A549 treated with AZD2906 at 1 μM for 4 hours (cell line): ENCODE measurements around the gene ZNF326. TPM values are rescaled to one million over a fixed set of nuclear protein-coding genes. Genes with fewer than 3 reads are reported as not detected.

Source experiments
- total RNA-seq: library from RNA; stranded (reverse); fragments of 200-300 nt; extraction: Qiagen RNA extraction; gene quantifications from 5 replicates; pipeline ENCODE4 v1.2.3, GENCODE V29; 2022

The ZNF326 gene, protein sequence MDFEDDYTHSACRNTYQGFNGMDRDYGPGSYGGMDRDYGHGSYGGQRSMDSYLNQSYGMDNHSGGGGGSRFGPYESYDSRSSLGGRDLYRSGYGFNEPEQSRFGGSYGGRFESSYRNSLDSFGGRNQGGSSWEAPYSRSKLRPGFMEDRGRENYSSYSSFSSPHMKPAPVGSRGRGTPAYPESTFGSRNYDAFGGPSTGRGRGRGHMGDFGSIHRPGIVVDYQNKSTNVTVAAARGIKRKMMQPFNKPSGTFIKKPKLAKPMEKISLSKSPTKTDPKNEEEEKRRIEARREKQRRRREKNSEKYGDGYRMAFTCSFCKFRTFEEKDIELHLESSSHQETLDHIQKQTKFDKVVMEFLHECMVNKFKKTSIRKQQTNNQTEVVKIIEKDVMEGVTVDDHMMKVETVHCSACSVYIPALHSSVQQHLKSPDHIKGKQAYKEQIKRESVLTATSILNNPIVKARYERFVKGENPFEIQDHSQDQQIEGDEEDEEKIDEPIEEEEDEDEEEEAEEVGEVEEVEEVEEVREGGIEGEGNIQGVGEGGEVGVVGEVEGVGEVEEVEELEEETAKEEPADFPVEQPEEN
- 15.8 to 18.7 TPM (median 16.9 TPM) in 5 replicates for total RNA-seq

DNA sequence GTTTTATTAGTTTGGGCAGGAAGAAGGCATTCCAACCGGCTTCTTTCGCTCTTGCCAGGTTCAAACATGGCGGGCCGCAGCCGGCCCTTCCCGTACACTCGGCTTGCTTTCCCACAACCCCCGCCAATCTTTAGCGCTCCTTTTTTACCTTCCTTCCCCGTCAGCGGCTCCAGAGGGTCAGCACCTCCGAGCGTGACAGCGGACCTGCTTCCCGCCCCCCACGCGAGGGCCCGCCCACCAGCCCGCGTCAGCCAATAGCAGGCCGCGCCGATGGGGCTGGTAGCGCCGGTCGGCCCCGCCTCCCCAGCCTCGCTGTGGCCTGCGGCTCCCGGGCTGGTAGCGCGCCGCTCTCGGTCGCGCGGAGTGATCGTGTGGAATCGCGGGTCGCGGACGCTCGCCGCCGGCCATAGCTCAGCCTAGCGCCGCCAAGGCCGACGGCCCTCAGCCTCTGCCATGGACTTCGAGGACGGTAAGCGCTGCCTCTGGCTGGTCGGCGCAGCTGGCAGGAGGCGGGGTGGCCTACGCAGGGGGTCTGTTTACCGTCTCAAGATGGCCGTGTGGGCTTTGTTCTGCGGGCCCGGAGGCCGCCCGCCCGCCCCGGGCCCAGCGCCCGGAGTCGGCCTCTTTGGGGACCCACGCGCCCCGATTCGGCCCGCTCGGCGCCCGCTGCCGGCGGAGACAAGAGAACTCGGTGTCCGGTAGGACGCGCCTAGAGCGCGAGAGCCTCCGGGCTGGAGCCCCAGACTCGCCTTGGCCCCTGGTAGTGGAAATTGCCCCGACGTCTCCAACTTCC is at the start of gene ZNF326:
ZNF326 (plus strand) TSS at position 306 of the 793 bp plus-strand sequence; CDS start at position 454, 148 bp downstream.

Other genes with a start within 250 kb of the ZNF326 start
- 28.9 to 36.7 TPM (median 32.8 TPM) in 5 replicates for gene LRRC8D, start 174.1 kb upstream of the ZNF326 start, total RNA-seq